Measurements from ENCODE around the gene ELOVL5. TPM values are rescaled to one million over a fixed set of nuclear protein-coding genes. Genes with fewer than 3 reads are reported as not detected.
A peak's percentile ranks its signal among the peaks of the same experiment; 100 is the strongest.

The ELOVL5 gene
- polyA plus RNA-seq, 3 donors, result 44.7 to 97.1 (median 69.5) TPM

DNA sequence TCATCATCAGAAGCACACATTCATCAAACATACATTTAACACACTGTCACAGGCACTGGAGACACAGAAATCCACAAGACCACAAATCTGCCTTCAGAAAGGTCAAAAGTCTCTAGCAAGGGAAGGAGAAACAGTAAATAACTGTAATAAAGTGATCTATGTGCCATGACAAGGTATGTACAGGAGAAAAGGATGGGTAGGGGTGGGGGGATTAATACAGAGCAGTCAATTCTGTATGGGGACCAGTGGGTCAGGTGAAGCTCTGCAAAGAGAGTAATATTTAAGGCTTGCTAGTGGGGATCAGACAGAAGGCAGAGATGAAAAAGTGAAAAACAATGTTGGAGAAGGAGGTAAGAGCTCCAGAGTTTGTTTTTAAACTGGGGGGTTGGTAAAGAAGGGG, 32.6 kb downstream of the ELOVL5 start:
- Mint-ChIP-seq H3K9me3 (peaks cover 0 to 4% (median 0%) of the 10 kb centered on the region in 7 donors), H3K36me3 (peaks cover 0 to 2% of the 10 kb centered on the region in 2 donors), H3K4me3 (no peak overlapping the region), H3K27me3 (ENCODE audit: low read depth in 3 of 3) (no peaks in the 10 kb centered on the region), H3K27ac (peak overlapping the region in 3 of 7 donors; percentile 6 to 59 (median 21)), H3K4me1 (peaks cover 42% of the 10 kb centered on the region)
- H3K27ac ChIP-seq (ENCODE audit: low read depth in 1 of 2, low read length in 2 of 2), result no peak overlapping the region
- peaks cover under 1 to 6% of the 10 kb centered on the region in 2 donors for H3K4me1 ChIP-seq (ENCODE audit: control insufficient read depth in 1 of 2, insufficient read depth in 2 of 2, low read length in 2 of 2)
- no peaks in the 10 kb centered on the region for H3K27me3 ChIP-seq (ENCODE audit: control insufficient read depth in 2 of 2, insufficient read depth in 2 of 2, low read length in 2 of 2)
- peaks cover 91% of the 10 kb centered on the region for H4K20me1 ChIP-seq (ENCODE audit: insufficient read depth, low read length)
- H3K79me2 ChIP-seq (ENCODE audit: insufficient read depth, low read length), result peaks cover 99% of the 10 kb centered on the region
- no peak overlapping the region for H2AFZ ChIP-seq (ENCODE audit: insufficient read depth, low read depth, low read length, poor library complexity, severe bottlenecking)
- DNase-seq, result no peak
- no peaks in the 10 kb centered on the region for H3K36me3 ChIP-seq (replicated peaks in 1 of 2; ENCODE audit: control insufficient read depth in 1 of 2, insufficient read depth in 2 of 2, low read length in 2 of 2)
- intact Hi-C loops (cut with micrococcal nuclease), result no loop called here
- no peak overlapping the region for H3K4me2 ChIP-seq (replicated peaks; ENCODE audit: extremely low read depth, low read length, poor library complexity, severe bottlenecking)
- no peak overlapping the region for H3K9ac ChIP-seq (ENCODE audit: insufficient read depth, low read length, poor library complexity, severe bottlenecking)
- TF ChIP-seq, protein P1, sequence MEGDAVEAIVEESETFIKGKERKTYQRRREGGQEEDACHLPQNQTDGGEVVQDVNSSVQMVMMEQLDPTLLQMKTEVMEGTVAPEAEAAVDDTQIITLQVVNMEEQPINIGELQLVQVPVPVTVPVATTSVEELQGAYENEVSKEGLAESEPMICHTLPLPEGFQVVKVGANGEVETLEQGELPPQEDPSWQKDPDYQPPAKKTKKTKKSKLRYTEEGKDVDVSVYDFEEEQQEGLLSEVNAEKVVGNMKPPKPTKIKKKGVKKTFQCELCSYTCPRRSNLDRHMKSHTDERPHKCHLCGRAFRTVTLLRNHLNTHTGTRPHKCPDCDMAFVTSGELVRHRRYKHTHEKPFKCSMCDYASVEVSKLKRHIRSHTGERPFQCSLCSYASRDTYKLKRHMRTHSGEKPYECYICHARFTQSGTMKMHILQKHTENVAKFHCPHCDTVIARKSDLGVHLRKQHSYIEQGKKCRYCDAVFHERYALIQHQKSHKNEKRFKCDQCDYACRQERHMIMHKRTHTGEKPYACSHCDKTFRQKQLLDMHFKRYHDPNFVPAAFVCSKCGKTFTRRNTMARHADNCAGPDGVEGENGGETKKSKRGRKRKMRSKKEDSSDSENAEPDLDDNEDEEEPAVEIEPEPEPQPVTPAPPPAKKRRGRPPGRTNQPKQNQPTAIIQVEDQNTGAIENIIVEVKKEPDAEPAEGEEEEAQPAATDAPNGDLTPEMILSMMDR (IDR thresholded peaks at IDR 0.05), result no peak
- no peak overlapping the region for H3K4me3 ChIP-seq (replicated peaks in 1 of 3; ENCODE audit: low read depth in 2 of 3, low read length in 3 of 3)
- no peaks in the 10 kb centered on the region for H3K9me3 ChIP-seq (replicated peaks in 1 of 2; ENCODE audit: control insufficient read depth in 1 of 2, insufficient read depth in 1 of 2, low read length in 2 of 2)

DNA sequence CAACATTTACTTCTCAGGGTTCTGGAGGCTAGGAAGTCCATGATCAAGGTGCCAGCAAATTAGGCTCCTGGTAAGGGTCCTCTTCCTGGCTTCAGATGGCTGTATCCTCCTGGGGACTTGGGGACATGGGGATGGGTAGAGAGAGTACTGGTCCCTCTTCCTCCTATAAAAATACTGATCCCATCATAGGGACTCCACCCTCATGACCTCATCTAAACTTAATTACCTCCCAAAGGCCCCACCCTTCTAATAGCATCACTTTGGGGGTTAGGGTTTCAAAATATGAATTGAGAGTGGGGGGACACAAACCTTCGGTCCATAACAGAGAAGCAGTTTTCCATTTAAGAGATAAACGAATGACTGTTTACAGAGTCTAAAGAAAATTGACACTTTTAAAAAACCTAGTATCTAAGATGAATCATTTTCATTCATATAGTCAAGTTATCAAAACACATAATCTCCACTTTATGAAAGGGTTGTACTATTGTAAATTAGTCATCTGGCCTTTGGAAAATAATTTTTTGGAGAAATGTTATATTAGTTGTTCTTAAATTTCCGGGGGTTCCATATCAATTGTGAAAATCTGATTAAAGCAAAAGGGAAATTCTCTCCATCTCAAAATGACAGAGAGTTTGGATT, 33.5 kb downstream of the ELOVL5 start:
- no CpG with 5 or more reads among the region's 3 CpGs for WGBS (ENCODE audit: insufficient coverage)
- Mint-ChIP-seq H3K36me3 (peaks cover 0 to 2% of the 10 kb centered on the region in 2 donors), H3K4me3 (no peak overlapping the region), H3K27ac (peak overlapping the region in 3 of 7 donors; percentile 5 to 78 (median 48)), H3K27me3 (ENCODE audit: low read depth in 3 of 3) (no peaks in the 10 kb centered on the region), H3K9me3 (peaks cover 0 to 3% (median 0%) of the 10 kb centered on the region in 7 donors), H3K4me1 (peaks cover 49% of the 10 kb centered on the region)
- H3K36me3 ChIP-seq (replicated peaks in 1 of 2; ENCODE audit: control insufficient read depth in 1 of 2, insufficient read depth in 2 of 2, low read length in 2 of 2), result no peaks in the 10 kb centered on the region
- H4K20me1 ChIP-seq (ENCODE audit: insufficient read depth, low read length), result peaks cover 91% of the 10 kb centered on the region
- H3K79me2 ChIP-seq (ENCODE audit: insufficient read depth, low read length), result peaks cover 99% of the 10 kb centered on the region
- H3K4me1 ChIP-seq (ENCODE audit: control insufficient read depth in 1 of 2, insufficient read depth in 2 of 2, low read length in 2 of 2), result peaks cover 6 to 15% of the 10 kb centered on the region in 2 donors
- no peak overlapping the region for H3K4me3 ChIP-seq (replicated peaks in 1 of 3; ENCODE audit: low read depth in 2 of 3, low read length in 3 of 3)
- no peak for DNase-seq
- intact Hi-C loops (cut with micrococcal nuclease), result no loop called here
- TF ChIP-seq, protein P1 (IDR thresholded peaks at IDR 0.05), result no peak
- no peak overlapping the region for H3K27ac ChIP-seq (ENCODE audit: low read depth in 1 of 2, low read length in 2 of 2)
- no peak overlapping the region for H3K4me2 ChIP-seq (replicated peaks; ENCODE audit: extremely low read depth, low read length, poor library complexity, severe bottlenecking)
- H3K27me3 ChIP-seq (ENCODE audit: control insufficient read depth in 2 of 2, insufficient read depth in 2 of 2, low read length in 2 of 2), result no peaks in the 10 kb centered on the region
- H3K9ac ChIP-seq (ENCODE audit: insufficient read depth, low read length, poor library complexity, severe bottlenecking), result no peak overlapping the region
- H3K9me3 ChIP-seq (replicated peaks in 1 of 2; ENCODE audit: control insufficient read depth in 1 of 2, insufficient read depth in 1 of 2, low read length in 2 of 2), result no peaks in the 10 kb centered on the region
- H2AFZ ChIP-seq (ENCODE audit: insufficient read depth, low read depth, low read length, poor library complexity, severe bottlenecking), result no peak overlapping the region

Measured in CD14-positive monocyte (primary cell).